CD4-positive, alpha-beta T cell (primary cell): ENCODE results near the gene RASAL2. TPM values are rescaled to one million over a fixed set of nuclear protein-coding genes. Genes with fewer than 3 reads are reported as not detected.

Experiments
- ATAC-seq: fragments of 200-7000 bp; cut with Tn5 transposase; one replicate; pipeline ENCODE4 v1.10.0; 2022; ENCODE audit warnings: mild to moderate bottlenecking; ENCODE audit not compliant: poor library complexity
- CTCF ChIA-PET: fragments of 350-600 bp; sonication (Branson Sonifier 250); formaldehyde crosslinking; loops from one replicate; lab custom pipeline; 2021; ENCODE audit warnings: antibody characterized with exemption, inconsistent platforms; lab: Charles Lee
- POLR2A ChIA-PET: fragments of 350-600 bp; sonication (Branson Sonifier 250); formaldehyde crosslinking; loops from one replicate; lab custom pipeline; 2021; ENCODE audit warnings: antibody characterized with exemption, inconsistent platforms; lab: Charles Lee
- DNase-seq, 14 experiments: peaks; one replicate each; pipeline ENCODE4 v3.0.0-alpha.2; 2013 to 2020; ENCODE audit warnings: mixed read lengths in 2 of 14
- H3K27ac ChIP-seq, 2 donors: one replicate each; pipeline versions ENCODE4 v1.5.1 to v1.7.0; 2013; ENCODE audit warnings: low read length in 2 of 2, low read depth in 1 of 2, mild to moderate bottlenecking in 1 of 2
- H3K27me3 ChIP-seq, 2 experiments: 1 replicate in 1 of 2; 2 replicates in 1 of 2; pipeline versions ENCODE4 v1.6.1 to v1.7.0; 2013; ENCODE audit warnings: low read length in 2 of 2, control low read depth in 1 of 2, mild to moderate bottlenecking in 1 of 2, moderate library complexity in 1 of 2; ENCODE audit not compliant: insufficient read depth in 2 of 2, control insufficient read depth in 1 of 2
- H3K36me3 ChIP-seq: one replicate; pipeline ENCODE4 v1.6.1; 2013; ENCODE audit warnings: low read length, control low read depth; ENCODE audit not compliant: insufficient read depth
- H3K4me1 ChIP-seq: one replicate; pipeline ENCODE4 v1.6.1; 2013; ENCODE audit warnings: low read length, control low read depth; ENCODE audit not compliant: insufficient read depth
- H3K4me3 ChIP-seq: one replicate; pipeline ENCODE4 v1.5.1; 2013; ENCODE audit warnings: mild to moderate bottlenecking, low read length, moderate library complexity
- H3K9me3 ChIP-seq, 2 experiments: 1 replicate in 1 of 2; 2 replicates in 1 of 2; pipeline versions ENCODE4 v1.6.1 to v1.7.0; 2013; ENCODE audit warnings: low read length in 2 of 2, mild to moderate bottlenecking in 2 of 2, control low read depth in 1 of 2, moderate library complexity in 1 of 2; ENCODE audit not compliant: control insufficient read depth in 1 of 2, insufficient read depth in 1 of 2
- H3K27ac Mint-ChIP-seq: one replicate; pipeline ENCODE4 v1.8.0; 2020; ENCODE audit warnings: mixed read lengths
- H3K27me3 Mint-ChIP-seq: one replicate; pipeline ENCODE4 v1.8.0; 2021; ENCODE audit warnings: mixed read lengths
- H3K36me3 Mint-ChIP-seq: one replicate; pipeline ENCODE4 v1.8.0; 2021; ENCODE audit warnings: low read depth, mixed read lengths
- H3K4me1 Mint-ChIP-seq: one replicate; pipeline ENCODE4 v1.8.0; 2021; ENCODE audit warnings: low read depth, mixed read lengths
- H3K4me3 Mint-ChIP-seq: one replicate; pipeline ENCODE4 v1.8.0; 2020; ENCODE audit warnings: mild to moderate bottlenecking, mixed read lengths
- H3K9me3 Mint-ChIP-seq: one replicate; pipeline ENCODE4 v1.8.0; 2020; ENCODE audit warnings: mixed read lengths
- CTCF ChIP-seq: fragments of 200-600 bp; IDR thresholded peaks from one replicate; pipeline ENCODE4 v1.8.0; 2022; ENCODE audit warnings: antibody characterized with exemption, mild to moderate bottlenecking
- intact Hi-C, 2 experiments: fragments of 100-400 bp; cut with DNase I in 1 of 2; cut with micrococcal nuclease in 1 of 2; formaldehyde crosslinking; loops; one replicate each; pipeline versions ENCODE4 v1.15.1 to v1.9.0; 2023 to 2025; cut with DNase I, micrococcal nuclease
- total RNA-seq, 174 experiments: library from RNA in 2 of 174; stranded (reverse) in 2 of 174; gene quantifications; one replicate each; pipeline ENCODE4 v1.2.3 and lab custom pipeline; 2021 to 2026

Gene RASAL2
- total RNA-seq, 2 experiments from 2014 or later, result 0.03 TPM; not detected in 1

- ATAC-seq, result no peak
- CTCF ChIA-PET, result no interaction called here
- Mint-ChIP-seq H3K27me3 (peaks cover 10% of the 10 kb centered on the region), H3K36me3 (no peaks in the 10 kb centered on the region), H3K27ac (no peak overlapping the region), H3K4me3 (no peak overlapping the region), H3K9me3 (no peaks in the 10 kb centered on the region), H3K4me1 (no peaks in the 10 kb centered on the region)
- Histone ChIP-seq H3K9me3 (peaks cover 0 to 4% of the 10 kb centered on the region in 2 experiments), H3K27me3 (no peaks in the 10 kb centered on the region), H3K36me3 (no peaks in the 10 kb centered on the region), H3K27ac (no peak overlapping the region), H3K4me3 (no peak overlapping the region), H3K4me1 (no peaks in the 10 kb centered on the region)
- TF ChIP-seq CTCF, result no peak
- intact Hi-C loops, result no loop called here
- POLR2A ChIA-PET, result no interaction called here
- DNase-seq, result no peak
Measured at GRCh38 chr1:178107823-178108222, 13.9 kb downstream of the RASAL2 start.

- Histone ChIP-seq H3K9me3 (peaks cover 0 to 6% of the 10 kb centered on the region in 2 experiments), H3K4me1 (no peaks in the 10 kb centered on the region), H3K4me3 (no peak overlapping the region), H3K27ac (no peak overlapping the region), H3K36me3 (no peaks in the 10 kb centered on the region), H3K27me3 (no peaks in the 10 kb centered on the region)
- ChIA-PET POLR2A (no interaction called here), CTCF (interaction anchor here (0.6 kb wide), 1 partner anchor 32 kb away, joined by 3 read pairs; no protein-coding TSS in a partner anchor)
- intact Hi-C loops, result no loop called here
- no peak for TF ChIP-seq CTCF
- H3K4me1 Mint-ChIP-seq, result no peaks in the 10 kb centered on the region
- H3K4me3 Mint-ChIP-seq, result no peak overlapping the region
- peaks cover 6% of the 10 kb centered on the region for H3K27me3 Mint-ChIP-seq
- no peak overlapping the region for H3K27ac Mint-ChIP-seq
- H3K36me3 Mint-ChIP-seq, result no peaks in the 10 kb centered on the region
- ATAC-seq (no peak), DNase-seq (no peak)
- H3K9me3 Mint-ChIP-seq, result no peaks in the 10 kb centered on the region
Measured at GRCh38 chr1:178109348-178110143, 15.6 kb downstream of the RASAL2 start.

- no peaks in the 10 kb centered on the region for H3K27me3 Mint-ChIP-seq
Measured at GRCh38 chr1:178115260-178115659, 21.4 kb downstream of the RASAL2 start.

More at GRCh38 chr1:178115260-178115659, 21.4 kb downstream of the RASAL2 start:
- peaks cover 0 to 8% of the 10 kb centered on the region in 2 experiments for H3K9me3 ChIP-seq
- Mint-ChIP-seq H3K9me3 (no peaks in the 10 kb centered on the region), H3K27ac (no peak overlapping the region), H3K4me3 (no peak overlapping the region), H3K36me3 (no peaks in the 10 kb centered on the region), H3K4me1 (no peaks in the 10 kb centered on the region)
- intact Hi-C loops, result no loop called here
- ATAC-seq (no peak), DNase-seq (no peak)
- no peak for TF ChIP-seq CTCF
- ChIA-PET POLR2A (no interaction called here), CTCF (no interaction called here)
- no peak overlapping the region for H3K4me3 ChIP-seq
- no peak overlapping the region for H3K27ac ChIP-seq
- H3K27me3 ChIP-seq, result no peaks in the 10 kb centered on the region
- no peaks in the 10 kb centered on the region for H3K36me3 ChIP-seq
- no peaks in the 10 kb centered on the region for H3K4me1 ChIP-seq
